GM18520 (cell line): ENCODE data around the gene C1orf53.
A peak's percentile ranks its signal among the peaks of the same experiment; 100 is the strongest.
"Not testable (repeated sequence)": the region's sequence is repeated elsewhere in the genome, so short reads cannot be mapped to it uniquely, and the experiment has no call there.

Experiments used
- ATAC-seq: cut with Tn5 transposase; IDR thresholded peaks from one replicate; pipeline ENCODE4 v1.9.1; 2021; ENCODE audit not compliant: unreplicated experiment

Gene C1orf53

DNA sequence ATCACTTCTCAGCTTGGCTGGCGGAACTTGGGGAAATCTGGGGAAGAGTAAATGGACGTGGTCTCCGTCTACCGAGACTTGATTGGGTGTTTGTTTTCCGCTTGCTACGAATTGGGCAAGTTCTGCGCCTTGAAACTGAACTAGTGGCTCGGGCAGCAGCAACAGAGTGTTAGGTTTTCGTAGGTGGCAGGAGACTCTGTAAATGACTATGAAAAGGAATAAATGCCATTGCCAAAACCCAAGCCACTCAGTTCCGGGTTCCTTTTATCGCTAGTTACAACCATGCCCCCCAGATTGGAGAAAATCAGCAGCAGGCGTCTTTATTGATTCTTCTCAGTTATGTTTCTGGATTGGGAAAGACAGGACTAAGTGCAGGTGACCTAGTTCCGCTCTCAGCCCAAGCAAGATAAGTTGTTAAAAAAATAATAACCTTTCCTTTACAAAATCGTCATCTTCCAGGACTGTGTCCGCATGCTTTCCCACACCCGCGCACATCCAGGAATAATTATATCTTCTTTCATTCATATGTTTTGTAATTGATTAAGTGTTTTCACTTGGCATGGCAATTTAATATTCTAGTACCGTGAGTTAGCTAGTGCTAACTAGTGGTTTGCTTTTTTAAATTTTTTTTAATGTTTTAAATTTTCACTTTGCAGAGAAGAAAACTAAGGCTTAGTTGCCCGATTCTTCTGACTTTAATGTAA lies 18.1 kb downstream of the C1orf53 start:
- ATAC-seq: no peak

DNA sequence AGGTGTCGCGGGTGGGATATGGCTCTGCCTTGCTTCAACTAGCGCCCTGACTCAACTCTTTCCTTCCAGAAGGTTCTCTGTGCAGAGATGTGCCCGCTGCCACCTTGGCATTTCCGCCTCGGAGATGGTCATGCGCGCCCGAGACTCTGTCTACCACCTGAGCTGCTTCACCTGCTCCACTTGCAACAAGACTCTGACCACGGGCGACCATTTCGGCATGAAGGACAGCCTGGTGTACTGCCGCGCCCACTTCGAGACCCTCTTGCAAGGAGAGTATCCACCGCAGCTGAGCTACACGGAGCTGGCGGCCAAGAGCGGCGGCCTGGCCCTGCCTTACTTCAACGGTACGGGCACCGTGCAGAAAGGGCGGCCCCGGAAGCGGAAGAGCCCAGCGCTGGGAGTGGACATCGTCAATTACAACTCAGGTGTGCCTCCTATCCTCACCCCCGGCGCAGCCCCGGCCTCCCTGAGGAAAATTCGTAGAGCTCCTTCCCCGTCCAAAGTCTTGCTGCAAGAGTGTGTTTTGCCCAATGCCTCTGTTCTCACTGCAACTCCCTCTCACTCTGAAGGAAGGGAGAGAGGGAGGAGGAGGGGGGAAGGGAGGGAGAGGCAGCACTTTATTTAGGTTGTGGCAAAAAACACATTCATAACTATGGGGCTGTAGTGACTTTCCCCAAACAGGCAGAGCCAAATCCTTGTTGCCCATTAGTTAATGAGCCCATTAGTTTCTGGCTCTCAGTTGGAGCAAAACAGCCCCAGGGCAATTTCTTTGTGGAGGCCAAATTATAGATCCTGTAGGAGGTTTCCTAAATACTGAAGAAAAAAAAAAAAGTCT lies 19.0 kb downstream of the C1orf53 start:
- ATAC-seq: no peak

DNA sequence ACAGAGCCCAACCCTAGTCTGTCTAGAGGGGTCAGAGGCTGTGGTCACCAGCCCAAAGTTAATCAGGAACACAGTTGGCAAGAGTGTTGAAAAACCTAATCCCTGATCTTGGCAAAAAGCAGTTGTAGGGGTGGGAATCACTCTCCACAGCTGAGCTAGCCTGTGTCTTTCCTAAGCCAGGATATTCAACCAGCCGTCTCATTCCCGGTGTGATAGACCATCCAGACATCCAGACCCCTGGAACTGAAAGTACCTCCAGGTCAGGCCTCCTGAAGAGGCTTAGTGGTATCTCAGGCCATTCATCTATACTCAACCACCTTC lies 19.6 kb downstream of the C1orf53 start:
- no peak for ATAC-seq

DNA sequence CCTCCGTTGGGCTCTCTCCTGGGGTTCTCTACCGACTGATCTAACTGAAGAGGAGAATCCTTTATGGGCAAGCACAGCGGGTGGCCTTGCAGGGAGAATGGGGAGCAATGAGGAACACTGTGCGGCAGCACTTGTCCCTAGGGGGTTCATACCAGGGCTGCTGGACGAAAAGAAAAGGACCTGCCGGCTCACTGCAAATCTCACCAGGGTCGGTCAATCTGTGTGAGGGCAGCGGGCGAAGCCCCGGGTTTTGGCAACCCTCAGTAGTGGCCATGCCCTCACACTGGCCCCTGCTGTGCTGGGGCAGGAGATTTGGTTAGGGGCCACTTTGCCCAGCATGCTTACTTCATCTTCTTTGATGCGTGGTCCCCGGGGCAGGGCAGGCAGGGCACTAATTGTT lies 20.6 kb downstream of the C1orf53 start:
- no peak for ATAC-seq

DNA sequence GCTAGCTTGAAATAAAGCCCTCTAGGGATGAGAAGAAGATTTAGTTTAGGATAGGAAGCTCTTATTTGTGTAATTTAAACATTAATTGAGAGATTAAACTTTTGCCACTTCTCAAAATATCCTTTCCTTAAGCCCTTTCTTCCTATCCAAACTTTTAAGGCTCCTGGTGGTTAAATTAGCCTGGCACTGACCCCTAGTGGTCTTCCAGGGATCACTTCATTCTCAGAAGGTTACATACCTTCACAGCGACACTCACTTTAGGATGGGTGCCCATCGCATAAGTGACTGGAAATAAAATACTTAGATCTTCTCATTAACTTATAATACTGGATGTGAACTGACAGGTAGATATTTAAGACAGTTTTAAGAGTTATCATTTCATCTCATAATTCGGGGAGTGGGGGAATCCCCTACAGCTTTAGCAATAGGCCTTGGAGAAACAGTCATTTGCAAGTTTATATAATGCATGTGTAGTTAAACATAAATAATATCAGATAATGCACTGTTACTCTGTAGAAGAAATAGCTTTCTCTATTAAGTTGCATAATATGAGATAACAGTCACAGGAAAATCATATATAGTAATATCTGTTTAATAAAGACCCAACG lies 22.2 kb downstream of the C1orf53 start:
- ATAC-seq: no peak

DNA sequence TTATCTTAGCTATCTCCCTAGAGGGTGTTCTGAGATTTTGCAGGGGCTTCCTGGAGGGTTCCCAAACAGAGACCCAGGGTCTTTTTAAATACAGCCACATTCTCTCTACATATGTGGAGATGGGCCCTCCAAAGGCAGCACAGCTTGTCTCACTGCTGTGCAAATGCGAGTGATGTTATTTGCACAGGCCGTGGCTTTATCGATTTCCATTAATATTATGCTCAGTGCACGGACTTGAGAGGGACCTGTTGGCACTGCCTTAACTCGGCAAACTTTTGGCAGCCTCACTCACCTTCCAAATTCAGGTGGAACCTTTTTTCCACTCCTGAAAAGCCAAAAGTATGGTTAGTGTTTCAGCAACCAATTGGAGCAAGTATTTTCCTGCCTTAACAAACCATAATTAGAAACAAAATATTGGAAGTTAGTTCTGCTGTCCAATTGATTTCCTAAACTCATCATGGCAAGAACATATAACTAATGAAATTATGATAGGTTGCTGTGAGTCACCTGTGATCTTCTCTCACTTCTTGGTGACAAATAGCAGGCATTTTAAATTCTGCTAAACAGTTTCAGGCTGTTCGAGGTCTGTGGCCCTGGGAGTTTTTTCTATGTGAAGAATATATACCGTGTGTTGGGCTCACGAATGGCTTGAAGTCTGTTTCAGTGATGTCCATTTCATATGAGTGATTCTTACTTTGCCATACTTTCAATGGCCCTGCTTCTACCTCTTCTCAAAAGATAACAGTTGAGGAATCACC lies 25.7 kb downstream of the C1orf53 start:
- ATAC-seq: no peak

DNA sequence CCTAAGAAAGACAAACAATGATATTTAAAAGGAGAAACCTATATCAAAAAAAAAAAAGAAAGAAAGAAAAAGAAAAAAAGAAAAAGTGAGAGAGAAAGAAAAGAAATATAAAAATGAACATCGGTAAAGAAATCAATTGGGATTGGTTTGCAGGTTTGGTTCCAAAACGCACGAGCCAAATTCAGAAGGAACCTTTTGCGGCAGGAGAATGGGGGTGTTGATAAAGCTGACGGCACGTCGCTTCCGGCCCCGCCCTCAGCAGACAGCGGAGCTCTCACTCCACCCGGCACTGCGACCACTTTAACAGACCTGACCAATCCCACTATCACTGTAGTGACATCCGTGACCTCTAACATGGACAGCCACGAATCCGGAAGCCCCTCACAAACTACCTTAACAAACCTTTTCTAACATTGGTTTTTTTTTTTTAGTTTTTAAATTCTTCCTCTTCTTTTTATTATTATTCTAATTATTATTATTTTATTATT lies 26.5 kb downstream of the C1orf53 start:
- ATAC-seq: peak; percentile 77

DNA sequence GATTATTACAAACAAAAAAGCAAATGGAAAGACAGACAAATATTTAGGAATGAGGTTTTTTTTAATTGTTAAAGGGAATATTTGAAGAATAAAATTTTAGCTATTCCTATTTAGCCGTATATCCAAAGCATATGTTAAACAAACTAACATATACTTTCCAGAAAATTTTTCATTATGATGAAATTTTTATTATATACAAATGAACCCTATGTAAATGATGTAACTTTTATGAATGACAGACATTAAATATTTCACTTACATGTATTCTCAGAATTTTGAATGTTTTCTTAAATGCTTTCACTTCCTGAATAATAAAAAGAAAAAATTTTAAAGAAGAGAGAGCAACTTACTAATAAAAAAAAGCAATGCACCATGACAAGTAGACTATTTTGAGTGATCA lies 30.6 kb downstream of the C1orf53 start:
- ATAC-seq: no peak

DNA sequence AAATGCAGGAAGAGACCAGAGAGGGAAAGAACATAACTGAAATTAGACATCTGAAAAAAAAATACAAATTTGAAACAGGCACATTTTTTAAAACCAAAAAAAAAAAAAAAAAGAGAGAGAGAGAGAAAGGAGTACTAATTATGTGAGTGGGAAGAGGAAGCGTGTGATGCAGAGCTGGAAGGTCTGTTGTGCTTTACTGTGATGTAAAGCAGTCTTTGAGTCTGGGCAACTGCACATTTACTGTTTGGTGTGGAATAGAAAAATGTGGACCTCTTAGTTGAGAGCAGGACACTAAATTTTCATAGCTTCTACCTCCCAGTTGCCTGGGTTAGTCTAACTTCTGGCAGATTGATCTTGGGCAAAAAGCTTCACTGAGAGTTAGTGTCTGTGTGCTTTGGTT lies 31.2 kb downstream of the C1orf53 start:
- ATAC-seq: no peak

DNA sequence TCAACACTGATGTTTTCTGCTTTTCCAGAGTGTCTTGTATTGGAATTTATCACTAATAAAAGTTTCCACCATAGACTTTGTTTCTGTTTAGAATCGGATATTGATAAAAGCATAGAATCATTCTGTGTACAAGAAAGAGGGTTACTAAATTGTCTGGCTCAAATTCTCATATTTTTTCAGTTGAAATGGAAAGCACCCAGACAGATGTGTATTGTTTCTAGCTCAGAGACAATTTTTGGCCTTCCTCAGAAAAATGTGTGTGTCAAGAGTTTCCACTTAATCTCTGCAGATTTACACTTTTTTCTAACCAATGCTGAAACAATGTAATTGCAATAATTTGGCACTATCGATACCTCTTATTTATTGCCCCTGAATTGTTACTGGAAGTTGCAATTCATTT lies 35.0 kb downstream of the C1orf53 start:
- no peak for ATAC-seq

DNA sequence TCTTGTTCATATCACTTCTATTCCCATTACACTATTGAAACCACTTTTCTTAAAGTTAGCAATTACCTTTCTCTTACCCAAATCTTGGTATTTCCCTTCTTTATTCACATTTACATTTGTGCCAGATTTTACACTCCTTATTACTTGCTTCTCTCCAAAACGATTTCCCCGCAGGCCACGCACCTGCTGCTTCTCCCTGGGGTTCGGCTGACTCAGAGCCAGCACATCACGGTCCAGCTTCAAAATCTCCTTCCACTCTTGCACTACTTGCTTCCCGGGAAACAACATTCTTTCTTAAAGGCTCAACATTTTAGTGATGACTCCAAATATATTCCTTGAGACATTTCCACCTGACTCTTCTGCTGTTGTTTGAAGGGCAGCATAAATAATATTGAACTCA lies 35.5 kb downstream of the C1orf53 start:
- no peak for ATAC-seq

DNA sequence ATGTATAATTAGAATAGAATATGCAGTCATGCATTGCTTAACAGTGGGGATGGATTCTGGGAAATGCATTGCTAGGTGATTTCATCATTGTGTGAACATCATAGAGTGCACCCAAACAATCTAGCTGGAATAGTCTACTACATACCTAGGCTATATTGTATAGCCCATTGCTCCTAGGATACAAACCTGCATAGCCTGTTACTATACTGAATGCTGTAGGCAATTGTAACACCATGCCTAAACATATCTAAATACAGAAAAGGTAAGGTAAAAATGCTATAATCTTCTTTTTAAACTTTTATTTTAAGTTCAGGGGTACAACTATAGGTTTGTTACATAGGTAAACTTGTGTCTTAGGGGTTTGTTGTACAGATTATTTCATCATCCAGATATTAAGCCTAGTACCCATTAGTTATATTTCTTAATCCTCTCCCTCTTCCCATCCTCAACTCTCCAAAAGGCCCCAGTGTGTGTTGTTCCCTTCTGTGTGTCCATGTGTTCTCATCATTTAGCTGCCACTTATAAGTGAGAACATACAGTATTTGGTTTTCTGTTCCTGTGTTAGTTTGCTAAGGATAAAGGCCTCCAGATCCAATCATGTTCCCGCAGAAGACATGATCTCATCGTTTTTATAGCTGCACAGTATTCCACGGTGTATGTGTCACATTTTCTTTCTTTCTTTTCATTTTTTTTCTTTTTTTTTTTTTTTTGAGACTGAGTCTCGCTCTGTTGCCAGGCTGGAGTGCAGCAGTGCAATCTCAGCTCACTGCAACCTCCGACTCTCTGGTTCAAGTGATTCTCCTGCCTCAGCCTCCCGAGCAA lies 36.9 kb downstream of the C1orf53 start:
- ATAC-seq: not testable (repeated sequence)

DNA sequence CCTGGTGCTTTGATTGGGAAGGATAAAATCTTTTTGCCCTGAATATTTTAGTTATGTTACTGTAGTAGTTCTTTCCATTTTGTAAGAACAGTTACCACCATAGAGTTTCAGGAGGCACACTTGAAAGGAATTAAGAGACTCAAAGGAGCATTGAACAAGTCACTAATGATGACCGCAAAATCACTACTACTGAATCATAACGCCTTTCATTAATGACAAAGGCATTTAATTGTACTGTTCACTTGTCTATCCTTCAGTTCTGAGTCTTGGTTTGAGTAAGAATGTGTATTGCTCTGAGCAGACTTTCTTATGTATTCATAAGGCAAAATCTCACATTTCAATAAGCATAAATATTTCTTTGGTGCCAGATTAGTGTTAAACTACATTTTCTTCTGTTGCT lies 39.6 kb downstream of the C1orf53 start:
- no peak for ATAC-seq

DNA sequence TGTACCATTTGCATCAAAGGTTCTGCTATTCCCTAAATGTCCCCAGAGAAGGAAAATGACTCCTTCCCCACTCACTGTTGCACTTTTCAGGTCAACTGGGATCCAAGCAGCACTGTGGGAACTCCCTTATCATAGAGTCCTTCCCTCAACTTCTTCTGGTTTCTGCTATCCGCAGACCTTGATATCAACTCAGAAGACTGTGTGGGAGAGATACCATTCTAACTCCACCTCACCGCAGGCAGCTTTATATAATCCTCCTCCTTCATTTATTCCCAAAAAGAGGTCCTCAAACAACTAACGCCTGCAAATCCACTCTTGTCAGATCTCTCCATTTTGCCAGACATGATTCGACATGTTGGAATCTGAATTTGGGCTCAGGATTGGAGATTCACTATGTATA lies 42.1 kb downstream of the C1orf53 start:
- ATAC-seq: no peak

DNA sequence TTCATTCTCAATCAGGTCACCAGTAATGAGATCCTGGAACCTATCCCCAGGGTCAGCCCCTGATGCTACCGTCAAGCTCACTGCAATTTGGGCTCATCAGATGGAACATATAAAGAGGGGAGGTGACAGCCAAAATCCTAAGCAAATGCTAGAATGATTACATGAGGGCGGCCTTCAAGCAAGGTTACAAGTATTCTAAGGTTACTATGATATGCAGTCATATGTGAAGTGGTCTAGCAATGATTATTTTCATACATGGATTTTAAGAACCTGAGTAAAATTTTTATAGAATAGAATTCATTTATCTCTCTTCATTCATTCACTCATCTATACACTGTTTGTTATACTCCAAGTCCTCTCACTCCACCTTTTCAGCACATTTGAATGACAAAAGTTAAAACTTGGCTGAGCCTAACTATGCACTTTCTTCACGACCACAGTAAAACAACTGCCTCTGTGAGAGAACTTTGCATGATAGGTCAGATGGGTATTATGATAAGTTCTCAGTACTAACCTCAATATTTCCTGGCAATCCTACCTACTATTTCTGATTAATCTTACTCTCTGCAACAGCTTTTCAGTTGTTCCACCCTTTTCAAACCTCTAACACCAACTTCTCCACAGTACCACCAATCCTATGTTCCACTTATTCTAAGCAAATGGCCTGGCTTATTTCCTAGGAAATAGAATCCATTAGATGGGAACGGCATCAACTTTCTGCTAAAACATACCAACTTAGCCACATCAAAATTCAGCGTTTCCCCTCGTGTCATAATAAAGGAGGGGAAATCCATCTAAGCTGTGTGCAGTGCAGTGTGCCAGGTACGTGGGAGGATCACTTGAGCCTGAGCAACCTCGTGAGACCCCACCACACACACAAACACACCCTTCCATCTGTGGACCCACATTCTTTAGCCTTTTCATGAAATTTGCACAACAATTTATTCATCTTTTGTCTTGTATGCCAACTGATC lies 46.8 kb downstream of the C1orf53 start:
- no peak for ATAC-seq

DNA sequence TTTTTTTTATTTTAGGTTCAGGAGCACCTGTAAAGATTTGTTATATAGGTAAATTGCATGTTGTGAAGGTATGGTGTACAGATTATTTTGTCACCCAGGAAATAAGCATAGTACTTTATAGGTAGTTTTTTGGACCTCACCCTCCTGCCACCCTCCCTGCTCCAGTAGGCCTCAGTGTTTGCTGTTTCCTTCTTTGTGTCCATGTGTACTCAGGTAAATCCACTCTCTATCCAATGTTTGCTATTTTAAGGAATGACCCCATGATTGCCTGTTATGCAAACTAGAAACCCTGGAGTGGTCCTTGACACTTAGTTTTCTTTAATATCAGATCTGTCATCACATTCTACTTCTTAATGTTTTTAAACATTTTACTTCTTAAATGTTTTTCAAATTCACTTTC lies 48.7 kb downstream of the C1orf53 start:
- ATAC-seq: no peak

DNA sequence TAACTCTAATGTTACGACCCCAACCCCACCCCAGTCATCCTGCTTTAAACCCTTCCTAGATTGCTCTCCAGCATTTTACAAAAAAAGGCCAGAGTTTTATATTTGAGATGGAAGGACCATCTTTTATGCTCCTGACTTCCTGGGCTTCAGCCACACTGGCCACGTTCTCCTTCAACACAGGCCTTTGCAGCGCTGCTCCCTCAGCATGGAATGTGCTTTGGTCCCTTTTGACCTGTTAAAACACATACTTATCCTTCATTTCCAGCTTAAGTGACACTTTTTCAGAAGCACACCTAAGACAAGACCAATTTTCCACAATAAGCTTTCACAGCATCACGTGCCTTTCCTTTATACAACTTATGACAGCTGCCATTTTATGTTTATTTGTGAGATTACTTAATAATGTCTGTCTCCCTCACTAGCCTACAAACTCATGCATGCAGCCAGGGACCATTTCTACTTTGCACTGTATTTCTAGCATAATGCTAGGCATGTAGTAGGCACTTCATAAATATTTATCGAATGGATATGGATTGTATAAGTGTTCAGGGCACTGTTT lies 49.3 kb downstream of the C1orf53 start:
- no peak for ATAC-seq

DNA sequence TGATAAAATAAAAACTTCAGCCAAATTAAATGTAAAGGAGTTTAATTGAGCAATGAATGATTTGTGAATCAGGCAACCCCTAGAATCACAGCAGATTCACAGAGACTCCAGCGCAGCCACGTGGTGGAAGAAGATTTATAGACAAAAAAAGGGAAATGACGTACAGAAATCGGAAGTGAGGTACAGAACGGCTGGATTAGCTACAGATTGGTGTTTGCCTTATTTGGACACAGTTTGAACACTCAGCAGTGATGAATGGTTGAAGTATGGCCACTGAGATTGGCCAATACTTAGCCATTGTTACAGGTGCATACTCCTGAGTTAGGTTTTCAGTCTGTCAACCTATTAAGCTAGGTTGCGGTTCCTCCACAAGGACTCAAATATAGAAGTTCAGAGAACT lies 51.0 kb downstream of the C1orf53 start:
- not testable (repeated sequence) for ATAC-seq
